DOHH2 (cell line): ENCODE results near the gene SLC22A15.
"Not testable (repeated sequence)": the region's sequence is repeated elsewhere in the genome, so short reads cannot be mapped to it uniquely, and the experiment has no call there.

Source experiments
- CTCF ChIP-seq: fragments of 200-600 bp; sonication (generic); IDR thresholded peaks from one replicate; pipeline ENCODE4 v1.5.1; 2014; ENCODE audit warnings: antibody characterized with exemption, mild to moderate bottlenecking, low read depth, low read length; ENCODE audit not compliant: poor library complexity, severe bottlenecking
- EZH2phosphoT487 ChIP-seq: fragments of 200-600 bp; sonication (generic); IDR thresholded peaks from 2 replicates; pipeline ENCODE4 v1.6.1; 2017; ENCODE audit warnings: borderline replicate concordance, mild to moderate bottlenecking, antibody characterized with exemption, low read length, moderate library complexity, mixed read lengths

DNA sequence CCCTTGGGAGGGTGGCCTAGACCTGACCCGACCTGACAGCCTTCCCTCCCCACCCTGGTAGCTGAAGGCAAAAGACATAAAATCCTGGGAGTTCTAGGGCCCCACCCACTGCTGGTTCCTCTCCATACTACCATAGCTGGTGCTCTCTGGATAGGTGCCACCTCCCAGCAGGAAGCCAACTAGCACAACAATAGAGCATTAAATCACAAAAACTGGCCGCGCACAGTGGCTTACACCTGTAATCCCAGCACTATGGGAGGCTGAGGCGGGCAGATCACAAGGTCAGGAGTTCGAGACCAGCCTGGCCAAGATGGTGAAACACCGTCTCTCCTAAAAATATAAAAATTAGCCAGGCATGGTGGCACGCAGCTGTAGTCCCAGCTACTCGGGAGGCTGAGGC is 70.6 kb downstream of the SLC22A15 start:
- TF ChIP-seq CTCF, EZH2phosphoT487: not testable (repeated sequence)
